H1 (cell line): ENCODE measurements around the gene STOML2.

Experiments
- CREB1 ChIP-seq: IDR thresholded peaks from 2 replicates; pipeline ENCODE4 v1.6.1; 2012; ENCODE audit warnings: inconsistent platforms
- CTCF ChIP-seq, 3 experiments: IDR thresholded peaks; 1 replicate in 2 of 3; 2 replicates in 1 of 3; pipeline versions ENCODE4 v1.5.1 to v1.6.1; 2011; ENCODE audit warnings: low read length in 3 of 3, mild to moderate bottlenecking in 3 of 3, inconsistent platforms in 2 of 3, low read depth in 1 of 3, moderate library complexity in 1 of 3; ENCODE audit not compliant: insufficient read depth in 1 of 3; ENCODE audit errors: control extremely low read depth in 1 of 3
- E2F6 ChIP-seq: IDR thresholded peaks from 2 replicates; pipeline ENCODE4 v1.6.1; 2012; ENCODE audit warnings: inconsistent platforms
- EP300 ChIP-seq, 2 experiments: IDR thresholded peaks; 1 replicate in 1 of 2; 2 replicates in 1 of 2; pipeline ENCODE4 v1.6.1; 2011 to 2012; ENCODE audit warnings: low read depth in 2 of 2, low read length in 2 of 2, mild to moderate bottlenecking in 2 of 2, borderline replicate concordance in 1 of 2, inconsistent platforms in 1 of 2, moderate library complexity in 1 of 2
- EZH2 ChIP-seq: fragments of 200-600 bp; sonication (generic); IDR thresholded peaks from 2 replicates; pipeline ENCODE4 v1.7.1; 2012; ENCODE audit warnings: low read depth, mild to moderate bottlenecking, moderate library complexity, low read length, inconsistent platforms; ENCODE audit not compliant: severe bottlenecking
- POLR2A ChIP-seq, 2 experiments: IDR thresholded peaks; 1 replicate in 1 of 2; 2 replicates in 1 of 2; pipeline ENCODE4 v1.6.1; 2011; ENCODE audit warnings: low read depth in 2 of 2, low read length in 2 of 2, mild to moderate bottlenecking in 2 of 2; ENCODE audit errors: control extremely low read depth in 1 of 2
- RAD21 ChIP-seq, 2 experiments: IDR thresholded peaks in 1 of 2; conservative IDR thresholded peaks in 1 of 2; 2 replicates each; pipeline ENCODE4 v1.6.1; 2011; ENCODE audit warnings: low read depth in 2 of 2, low read length in 2 of 2, improper control_type of control experiment in 1 of 2, inconsistent platforms in 1 of 2, mild to moderate bottlenecking in 1 of 2, moderate library complexity in 1 of 2

GRCh38 chr9:35105571-35106342 lies 2.8 kb upstream of the STOML2 start:
- TF ChIP-seq CTCF (IDR thresholded peaks at IDR 0.05; ENCODE audit: control extremely low read depth in 1 of 3, insufficient read depth in 1 of 3, low read depth in 1 of 3, low read length in 3 of 3) (no peak), CREB1 (no peak), POLR2A (IDR thresholded peaks at IDR 0.05; ENCODE audit: control extremely low read depth in 1 of 2, low read depth in 2 of 2, low read length in 2 of 2) (no peak), EZH2 (no peak), EP300 (IDR thresholded peaks at IDR 0.05; ENCODE audit: borderline replicate concordance in 1 of 2, low read depth in 2 of 2, low read length in 2 of 2) (no peak), E2F6 (no peak), RAD21 (IDR thresholded peaks at IDR 0.05 in 1 of 2, conservative IDR thresholded peaks at IDR 0.05 in 1 of 2; ENCODE audit: low read depth in 2 of 2, low read length in 2 of 2) (no peak)
